Coronary artery (tissue), 2 donors: ENCODE results near the gene WDR59.
"Not testable (repeated sequence)": the region's sequence is repeated elsewhere in the genome, so short reads cannot be mapped to it uniquely, and the experiment has no call there.

ENCODE experiments used
- DNase-seq: peaks from one replicate; pipeline ENCODE4 v3.0.0-alpha.2; 2017; ENCODE audit warnings: low spot score
- H3K27ac ChIP-seq, 2 donors: fragments of 200-600 bp; sonication (generic); one replicate each; pipeline ENCODE4 v1.5.1; 2016 to 2019
- H3K4me3 ChIP-seq: fragments of 200-600 bp; sonication (generic); 2 replicates; pipeline ENCODE4 v1.5.1; 2016; ENCODE audit warnings: mild to moderate bottlenecking, moderate library complexity
- CTCF ChIP-seq: fragments of 200-600 bp; sonication (generic); IDR thresholded peaks from one replicate; pipeline ENCODE4 v1.5.1; 2019; ENCODE audit warnings: antibody characterized with exemption

WDR59 gene

GRCh38 chr16:75019007-75019406 is 34.1 kb upstream of the WDR59 start:
- no peak for DNase-seq
- TF ChIP-seq CTCF = no peak
- Histone ChIP-seq H3K27ac (no peak overlapping the region), H3K4me3 (no peak overlapping the region)

DNA sequence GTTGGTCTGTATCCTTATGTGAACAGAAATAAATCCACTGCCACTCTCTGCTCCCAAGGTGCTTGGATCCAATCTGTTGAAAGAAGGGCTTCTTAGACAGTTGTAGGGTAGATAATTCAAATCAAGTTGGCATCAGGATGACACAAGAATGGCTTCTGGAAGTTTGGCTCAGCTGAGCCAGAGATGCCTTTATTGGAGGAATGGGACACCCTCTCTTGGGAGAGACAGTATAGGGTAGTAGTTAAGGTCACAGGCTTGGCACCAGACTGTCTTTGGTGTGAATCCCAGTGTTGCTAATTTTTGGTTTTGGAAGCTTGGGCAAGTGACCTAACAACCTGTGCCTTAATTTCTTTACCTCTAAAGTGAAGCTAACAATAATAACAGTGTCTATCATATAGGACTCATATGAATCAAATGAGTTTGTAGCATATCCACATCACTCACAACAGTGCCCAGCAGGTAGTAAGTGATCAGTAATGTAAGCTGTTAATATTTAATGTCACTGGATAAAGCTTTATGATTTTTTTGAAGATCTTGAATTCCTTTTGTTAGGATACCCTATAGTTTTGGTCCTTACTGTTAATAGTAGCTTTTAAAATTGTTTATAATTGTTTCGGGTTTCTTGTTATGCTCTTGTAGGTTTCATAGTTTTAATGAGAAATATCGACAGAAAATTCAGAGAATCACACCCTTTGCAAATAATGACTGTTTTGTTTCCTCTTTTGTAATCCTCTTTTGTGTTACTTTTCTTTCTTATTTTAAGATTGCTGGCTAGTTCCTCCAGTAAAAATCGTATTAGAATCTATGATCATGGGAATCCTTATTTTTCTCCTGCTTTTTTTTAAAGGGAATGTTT is 33.0 kb upstream of the WDR59 start:
- no peak overlapping the region for H3K27ac ChIP-seq
- H3K4me3 ChIP-seq = no peak overlapping the region
- no peak for DNase-seq
- TF ChIP-seq CTCF = no peak

- not testable (repeated sequence) for H3K27ac ChIP-seq
These were observed 31.6 kb upstream of the WDR59 start for GRCh38 chr16:75016451-75017081.

DNA sequence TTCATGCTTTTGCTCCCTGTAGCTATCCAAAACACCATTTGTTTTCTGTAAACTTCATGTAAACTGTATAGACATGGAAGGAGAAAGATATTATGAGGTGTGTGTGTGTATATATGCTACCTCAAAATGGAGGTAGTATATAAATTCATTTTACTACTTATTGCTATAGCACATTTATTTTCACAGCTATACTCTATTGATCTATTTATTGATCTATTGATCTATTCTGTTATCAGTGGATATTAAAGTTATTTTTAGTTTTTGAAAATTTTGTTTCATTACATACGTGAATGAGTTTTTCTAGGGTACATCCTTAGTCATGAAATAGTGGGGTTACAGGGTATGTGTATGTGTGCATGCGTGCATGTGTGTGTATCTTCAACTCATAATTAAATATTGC is 29.4 kb upstream of the WDR59 start:
- no peak for DNase-seq
- Histone ChIP-seq H3K4me3 (no peak overlapping the region), H3K27ac (no peak overlapping the region)
- TF ChIP-seq CTCF = no peak

More at GRCh38 chr16:75016451-75017081, 31.6 kb upstream of the WDR59 start:
- H3K4me3 ChIP-seq, DNase-seq: not testable (repeated sequence)

- not testable (repeated sequence) for DNase-seq, H3K4me3 ChIP-seq
- peak overlapping the region; percentile 82 to 86 for H3K27ac ChIP-seq
These were observed 28.2 kb upstream of the WDR59 start for GRCh38 chr16:75013123-75013522.

DNA sequence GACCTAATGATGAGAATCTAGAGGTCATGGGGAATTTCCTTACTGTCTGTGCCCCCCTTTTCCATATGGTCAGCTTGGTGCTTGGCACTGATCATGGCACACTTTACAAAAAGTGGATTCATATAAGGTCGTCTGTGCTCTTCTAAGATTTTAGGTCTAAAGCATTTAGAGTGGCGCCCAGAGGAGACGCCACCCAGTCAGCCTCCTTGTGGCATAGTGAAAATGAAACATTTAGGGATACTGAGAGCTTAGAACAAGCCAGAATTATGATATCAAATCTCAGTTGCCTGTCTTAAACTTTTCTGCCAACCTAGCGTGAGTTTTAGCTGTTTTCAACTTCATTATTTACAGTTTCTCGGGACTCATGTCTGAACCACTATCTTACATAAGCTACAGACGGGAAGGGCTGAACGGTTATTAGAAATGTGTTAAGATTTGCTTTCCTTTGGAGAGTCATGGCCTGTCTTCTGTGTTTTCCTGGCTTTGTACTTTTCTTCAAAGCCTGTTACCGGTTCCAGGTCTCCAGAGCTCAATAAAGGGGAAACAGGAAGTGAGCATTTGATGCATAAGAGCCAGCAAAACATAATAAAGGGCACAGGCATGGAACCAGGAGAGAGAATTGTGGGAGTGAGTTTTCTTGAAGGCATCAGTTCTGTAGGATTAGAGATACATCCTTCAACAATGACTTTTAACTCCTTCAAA is 27.6 kb upstream of the WDR59 start:
- no peak for TF ChIP-seq CTCF
- no peak for DNase-seq
- Histone ChIP-seq H3K27ac (peak overlapping the region; percentile 82 to 86), H3K4me3 (peak overlapping the region; percentile 13)

GRCh38 chr16:75011634-75012307 is 26.8 kb upstream of the WDR59 start:
- no peak for TF ChIP-seq CTCF
- peak overlapping the region; percentile 82 to 86 for H3K27ac ChIP-seq
- no peak for DNase-seq
- H3K4me3 ChIP-seq = peak overlapping the region; percentile 41
